Measurements from ENCODE around the gene DHRS7.

DNA sequence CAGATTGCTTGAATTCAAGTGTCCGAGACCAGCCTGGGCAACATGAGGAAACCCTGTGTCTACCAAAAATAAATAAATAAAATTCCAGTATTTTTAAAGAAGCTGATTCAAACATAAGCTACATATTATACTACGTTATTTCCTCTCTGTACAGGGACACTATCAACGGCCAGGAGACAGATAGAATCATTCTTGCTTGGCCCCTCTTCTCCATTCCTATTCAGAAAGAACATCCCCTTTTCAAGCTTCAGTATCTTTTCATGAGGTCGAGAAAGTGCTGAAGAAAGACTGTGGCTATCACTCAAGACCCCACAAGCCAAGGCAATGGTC, 314 bp upstream of the DHRS7 start:
- TF ChIP-seq POLR2A (IDR thresholded peaks at IDR 0.05; ENCODE audit: low read length) (no peak), GATA1 (IDR thresholded peaks at IDR 0.05; ENCODE audit: low read depth, low read length) (no peak)
